HEK293 (cell line): ENCODE results near the gene ANKRD13D.

Experiments
- CTCF ChIP-seq: fragments of 450-650 bp; formaldehyde crosslinking; IDR thresholded peaks from 2 replicates; pipeline ENCODE4 v1.5.1; 2016; ENCODE audit warnings: missing biosample characterization, missing genetic modification characterization
- HOXA7 ChIP-seq: sonication (generic); formaldehyde crosslinking; IDR thresholded peaks from 2 replicates; pipeline ENCODE4 v1.8.1; 2022; ENCODE audit warnings: missing genetic modification reagents, borderline replicate concordance
- KLF9 ChIP-seq: fragments of 450-650 bp; formaldehyde crosslinking; IDR thresholded peaks from 2 replicates; pipeline ENCODE4 v1.5.1; 2016; ENCODE audit warnings: missing biosample characterization, missing genetic modification characterization, low read depth
- ZNF114 ChIP-seq: fragments of 450-650 bp; formaldehyde crosslinking; IDR thresholded peaks from 2 replicates; pipeline ENCODE4 v1.5.0; 2017; ENCODE audit warnings: missing biosample characterization, missing genetic modification characterization
- ZNF184 ChIP-seq: fragments of 450-650 bp; IDR thresholded peaks from 2 replicates; pipeline ENCODE4 v1.5.1; 2018; ENCODE audit warnings: missing biosample characterization, mild to moderate bottlenecking, missing genetic modification characterization
- ZNF274 ChIP-seq, 2 experiments: fragments of 200-500 bp in 1 of 2; fragments of 450-650 bp in 1 of 2; sonication (Bioruptor generic) in 1 of 2; formaldehyde crosslinking in 1 of 2; IDR thresholded peaks; 2 replicates each; pipeline versions ENCODE4 v1.5.1 to v1.6.1; 2014 to 2016; ENCODE audit warnings: borderline replicate concordance in 1 of 2, inconsistent platforms in 1 of 2, low read length in 1 of 2, missing biosample characterization in 1 of 2, missing genetic modification characterization in 1 of 2
- ZNF624 ChIP-seq: fragments of 450-650 bp; formaldehyde crosslinking; IDR thresholded peaks from 2 replicates; pipeline ENCODE4 v1.5.1; 2017; ENCODE audit warnings: missing biosample characterization, missing genetic modification characterization
- ZSCAN30 ChIP-seq: fragments of 450-650 bp; IDR thresholded peaks from 2 replicates; pipeline ENCODE4 v1.5.1; 2018; ENCODE audit warnings: missing biosample characterization, mild to moderate bottlenecking, missing genetic modification characterization, moderate library complexity
- TF ChIP-seq, protein P1 (sequence below): fragments of 450-650 bp; formaldehyde crosslinking; IDR thresholded peaks from 2 replicates; pipeline ENCODE4 v1.5.1; 2016; ENCODE audit warnings: missing biosample characterization, missing genetic modification characterization
- TF ChIP-seq, protein P2 (sequence below): fragments of 450-650 bp; formaldehyde crosslinking; optimal IDR thresholded peaks from 2 replicates; pipeline ENCODE3; 2016; ENCODE audit warnings: missing biosample characterization, mild to moderate bottlenecking, missing genetic modification characterization
- TF ChIP-seq, protein P3 (sequence below): fragments of 450-650 bp; formaldehyde crosslinking; IDR thresholded peaks from 2 replicates; pipeline ENCODE4 v1.5.1; 2016; ENCODE audit warnings: missing biosample characterization, missing genetic modification characterization
- TF ChIP-seq, protein P4 (sequence below): fragments of 450-650 bp; formaldehyde crosslinking; IDR thresholded peaks from 2 replicates; pipeline ENCODE4 v1.5.1; 2016; ENCODE audit warnings: missing biosample characterization, missing genetic modification characterization
- TF ChIP-seq, protein P5 (sequence below): fragments of 450-650 bp; IDR thresholded peaks from 2 replicates; pipeline ENCODE4 v1.5.1; 2018; ENCODE audit warnings: missing biosample characterization, missing genetic modification characterization
- TF ChIP-seq, protein P6 (sequence below): fragments of 450-650 bp; IDR thresholded peaks from 2 replicates; pipeline ENCODE4 v1.5.1; 2018; ENCODE audit warnings: missing biosample characterization, mild to moderate bottlenecking, missing genetic modification characterization

DNA sequence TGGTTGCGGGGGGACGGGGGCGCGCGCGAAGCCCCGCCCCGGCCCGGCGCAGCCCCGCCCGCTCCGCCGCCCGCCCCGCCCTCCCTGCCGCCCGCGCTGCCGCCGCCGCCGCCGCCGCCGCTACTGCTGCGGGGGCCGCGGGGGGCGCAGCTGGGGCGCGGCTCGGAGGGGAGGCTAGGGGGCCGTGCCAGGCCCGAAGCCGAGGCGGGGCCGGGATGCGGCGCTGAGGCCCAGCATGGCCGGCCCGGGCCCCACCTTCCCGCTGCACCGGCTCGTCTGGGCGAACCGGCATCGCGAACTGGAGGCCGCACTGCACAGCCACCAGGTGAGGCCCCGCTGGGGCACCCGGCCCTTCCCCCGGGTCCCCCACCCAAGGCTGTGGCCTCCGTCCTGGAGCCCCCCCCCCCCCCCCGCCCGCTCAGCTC lies at the start of gene ANKRD13D:
- TF ChIP-seq, protein P1, sequence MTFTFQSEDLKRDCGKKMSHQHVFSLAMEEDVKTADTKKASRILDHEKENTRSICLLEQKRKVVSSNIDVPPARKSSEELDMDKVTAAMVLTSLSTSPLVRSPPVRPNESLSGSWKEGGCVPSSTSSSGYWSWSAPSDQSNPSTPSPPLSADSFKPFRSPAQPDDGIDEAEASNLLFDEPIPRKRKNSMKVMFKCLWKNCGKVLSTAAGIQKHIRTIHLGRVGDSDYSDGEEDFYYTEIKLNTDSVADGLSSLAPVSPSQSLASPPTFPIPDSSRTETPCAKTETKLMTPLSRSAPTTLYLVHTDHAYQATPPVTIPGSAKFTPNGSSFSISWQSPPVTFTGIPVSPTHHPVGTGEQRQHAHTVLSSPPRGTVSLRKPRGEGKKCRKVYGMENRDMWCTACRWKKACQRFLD (tag by site-specific recombination), result no peak
- TF ChIP-seq ZNF274 (IDR thresholded peaks at IDR 0.05; ENCODE audit: low read length) (no peak), ZNF274 (tag by site-specific recombination; IDR thresholded peaks at IDR 0.05; ENCODE audit: borderline replicate concordance) (no peak), CTCF (no peak), ZNF184 (tag by site-specific recombination) (no peak), ZSCAN30 (tag by site-specific recombination) (no peak), ZNF114 (tag by site-specific recombination) (no peak), KLF9 (tag by site-specific recombination) (no peak), HOXA7 (no peak), ZNF624 (tag by site-specific recombination) (no peak)
- TF ChIP-seq, protein P2, sequence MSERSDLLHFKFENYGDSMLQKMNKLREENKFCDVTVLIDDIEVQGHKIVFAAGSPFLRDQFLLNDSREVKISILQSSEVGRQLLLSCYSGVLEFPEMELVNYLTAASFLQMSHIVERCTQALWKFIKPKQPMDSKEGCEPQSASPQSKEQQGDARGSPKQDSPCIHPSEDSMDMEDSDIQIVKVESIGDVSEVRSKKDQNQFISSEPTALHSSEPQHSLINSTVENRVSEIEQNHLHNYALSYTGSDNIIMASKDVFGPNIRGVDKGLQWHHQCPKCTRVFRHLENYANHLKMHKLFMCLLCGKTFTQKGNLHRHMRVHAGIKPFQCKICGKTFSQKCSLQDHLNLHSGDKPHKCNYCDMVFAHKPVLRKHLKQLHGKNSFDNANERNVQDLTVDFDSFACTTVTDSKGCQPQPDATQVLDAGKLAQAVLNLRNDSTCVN, result no peak
- TF ChIP-seq, protein P3, sequence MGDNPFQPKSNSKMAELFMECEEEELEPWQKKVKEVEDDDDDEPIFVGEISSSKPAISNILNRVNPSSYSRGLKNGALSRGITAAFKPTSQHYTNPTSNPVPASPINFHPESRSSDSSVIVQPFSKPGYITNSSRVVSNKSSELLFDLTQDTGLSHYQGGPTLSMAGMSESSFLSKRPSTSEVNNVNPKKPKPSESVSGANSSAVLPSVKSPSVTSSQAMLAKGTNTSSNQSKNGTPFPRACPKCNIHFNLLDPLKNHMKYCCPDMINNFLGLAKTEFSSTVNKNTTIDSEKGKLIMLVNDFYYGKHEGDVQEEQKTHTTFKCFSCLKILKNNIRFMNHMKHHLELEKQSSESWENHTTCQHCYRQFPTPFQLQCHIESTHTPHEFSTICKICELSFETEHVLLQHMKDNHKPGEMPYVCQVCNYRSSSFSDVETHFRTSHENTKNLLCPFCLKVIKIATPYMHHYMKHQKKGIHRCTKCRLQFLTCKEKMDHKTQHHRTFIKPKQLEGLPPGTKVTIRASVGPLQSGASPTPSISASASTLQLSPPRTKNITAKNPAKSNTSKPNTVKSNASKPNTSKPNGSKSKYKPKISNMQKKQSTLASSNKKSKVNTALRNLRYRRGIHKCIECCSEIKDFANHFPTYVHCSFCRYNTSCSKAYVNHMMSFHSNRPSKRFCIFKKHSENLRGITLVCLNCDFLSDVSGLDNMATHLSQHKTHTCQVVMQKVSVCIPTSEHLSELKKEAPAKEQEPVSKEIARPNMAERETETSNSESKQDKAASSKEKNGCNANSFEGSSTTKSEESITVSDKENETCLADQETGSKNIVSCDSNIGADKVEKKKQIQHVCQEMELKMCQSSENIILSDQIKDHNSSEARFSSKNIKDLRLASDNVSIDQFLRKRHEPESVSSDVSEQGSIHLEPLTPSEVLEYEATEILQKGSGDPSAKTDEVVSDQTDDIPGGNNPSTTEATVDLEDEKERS (tag by site-specific recombination), result no peak
- TF ChIP-seq, protein P4, sequence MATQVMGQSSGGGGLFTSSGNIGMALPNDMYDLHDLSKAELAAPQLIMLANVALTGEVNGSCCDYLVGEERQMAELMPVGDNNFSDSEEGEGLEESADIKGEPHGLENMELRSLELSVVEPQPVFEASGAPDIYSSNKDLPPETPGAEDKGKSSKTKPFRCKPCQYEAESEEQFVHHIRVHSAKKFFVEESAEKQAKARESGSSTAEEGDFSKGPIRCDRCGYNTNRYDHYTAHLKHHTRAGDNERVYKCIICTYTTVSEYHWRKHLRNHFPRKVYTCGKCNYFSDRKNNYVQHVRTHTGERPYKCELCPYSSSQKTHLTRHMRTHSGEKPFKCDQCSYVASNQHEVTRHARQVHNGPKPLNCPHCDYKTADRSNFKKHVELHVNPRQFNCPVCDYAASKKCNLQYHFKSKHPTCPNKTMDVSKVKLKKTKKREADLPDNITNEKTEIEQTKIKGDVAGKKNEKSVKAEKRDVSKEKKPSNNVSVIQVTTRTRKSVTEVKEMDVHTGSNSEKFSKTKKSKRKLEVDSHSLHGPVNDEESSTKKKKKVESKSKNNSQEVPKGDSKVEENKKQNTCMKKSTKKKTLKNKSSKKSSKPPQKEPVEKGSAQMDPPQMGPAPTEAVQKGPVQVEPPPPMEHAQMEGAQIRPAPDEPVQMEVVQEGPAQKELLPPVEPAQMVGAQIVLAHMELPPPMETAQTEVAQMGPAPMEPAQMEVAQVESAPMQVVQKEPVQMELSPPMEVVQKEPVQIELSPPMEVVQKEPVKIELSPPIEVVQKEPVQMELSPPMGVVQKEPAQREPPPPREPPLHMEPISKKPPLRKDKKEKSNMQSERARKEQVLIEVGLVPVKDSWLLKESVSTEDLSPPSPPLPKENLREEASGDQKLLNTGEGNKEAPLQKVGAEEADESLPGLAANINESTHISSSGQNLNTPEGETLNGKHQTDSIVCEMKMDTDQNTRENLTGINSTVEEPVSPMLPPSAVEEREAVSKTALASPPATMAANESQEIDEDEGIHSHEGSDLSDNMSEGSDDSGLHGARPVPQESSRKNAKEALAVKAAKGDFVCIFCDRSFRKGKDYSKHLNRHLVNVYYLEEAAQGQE (tag by site-specific recombination), result no peak
- TF ChIP-seq, protein P5, sequence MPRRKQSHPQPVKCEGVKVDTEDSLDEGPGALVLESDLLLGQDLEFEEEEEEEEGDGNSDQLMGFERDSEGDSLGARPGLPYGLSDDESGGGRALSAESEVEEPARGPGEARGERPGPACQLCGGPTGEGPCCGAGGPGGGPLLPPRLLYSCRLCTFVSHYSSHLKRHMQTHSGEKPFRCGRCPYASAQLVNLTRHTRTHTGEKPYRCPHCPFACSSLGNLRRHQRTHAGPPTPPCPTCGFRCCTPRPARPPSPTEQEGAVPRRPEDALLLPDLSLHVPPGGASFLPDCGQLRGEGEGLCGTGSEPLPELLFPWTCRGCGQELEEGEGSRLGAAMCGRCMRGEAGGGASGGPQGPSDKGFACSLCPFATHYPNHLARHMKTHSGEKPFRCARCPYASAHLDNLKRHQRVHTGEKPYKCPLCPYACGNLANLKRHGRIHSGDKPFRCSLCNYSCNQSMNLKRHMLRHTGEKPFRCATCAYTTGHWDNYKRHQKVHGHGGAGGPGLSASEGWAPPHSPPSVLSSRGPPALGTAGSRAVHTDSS (tag by site-specific recombination), result no peak
- TF ChIP-seq, protein P6, sequence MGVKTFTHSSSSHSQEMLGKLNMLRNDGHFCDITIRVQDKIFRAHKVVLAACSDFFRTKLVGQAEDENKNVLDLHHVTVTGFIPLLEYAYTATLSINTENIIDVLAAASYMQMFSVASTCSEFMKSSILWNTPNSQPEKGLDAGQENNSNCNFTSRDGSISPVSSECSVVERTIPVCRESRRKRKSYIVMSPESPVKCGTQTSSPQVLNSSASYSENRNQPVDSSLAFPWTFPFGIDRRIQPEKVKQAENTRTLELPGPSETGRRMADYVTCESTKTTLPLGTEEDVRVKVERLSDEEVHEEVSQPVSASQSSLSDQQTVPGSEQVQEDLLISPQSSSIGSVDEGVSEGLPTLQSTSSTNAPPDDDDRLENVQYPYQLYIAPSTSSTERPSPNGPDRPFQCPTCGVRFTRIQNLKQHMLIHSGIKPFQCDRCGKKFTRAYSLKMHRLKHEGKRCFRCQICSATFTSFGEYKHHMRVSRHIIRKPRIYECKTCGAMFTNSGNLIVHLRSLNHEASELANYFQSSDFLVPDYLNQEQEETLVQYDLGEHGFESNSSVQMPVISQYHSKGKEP (tag by site-specific recombination), result no peak
